Activated naive CD4-positive, alpha-beta T cell treated with anti-CD3 and anti-CD28 coated beads for 36 hours (primary cell): ENCODE measurements around the gene PALLD. TPM values are rescaled to one million over a fixed set of nuclear protein-coding genes. Genes with fewer than 3 reads are reported as not detected.
A peak's percentile ranks its signal among the peaks of the same experiment; 100 is the strongest.

Source experiments
- CTCF ChIA-PET: fragments of 350-600 bp; sonication (Branson Sonifier 250); formaldehyde crosslinking; loops from one replicate; lab custom pipeline; 2021; ENCODE audit warnings: antibody characterized with exemption; lab: Charles Lee
- DNase-seq: peaks from one replicate; pipeline ENCODE4 v3.0.0-alpha.2; 2020
- H3K27ac Mint-ChIP-seq: one replicate; pipeline ENCODE4 v1.8.0; 2021; ENCODE audit warnings: mild to moderate bottlenecking, mixed read lengths
- H3K27me3 Mint-ChIP-seq: one replicate; pipeline ENCODE4 v1.8.0; 2021; ENCODE audit warnings: low read depth, mixed read lengths
- H3K36me3 Mint-ChIP-seq: one replicate; pipeline ENCODE4 v1.8.0; 2021; ENCODE audit warnings: low read depth, mixed read lengths
- H3K4me1 Mint-ChIP-seq: one replicate; pipeline ENCODE4 v1.8.0; 2021; ENCODE audit warnings: low read depth, mixed read lengths
- H3K4me3 Mint-ChIP-seq: one replicate; pipeline ENCODE4 v1.8.0; 2021; ENCODE audit warnings: mild to moderate bottlenecking, moderate library complexity, mixed read lengths
- H3K9me3 Mint-ChIP-seq: one replicate; pipeline ENCODE4 v1.8.0; 2021; ENCODE audit warnings: mixed read lengths
- intact Hi-C: fragments of 100-400 bp; cut with micrococcal nuclease; formaldehyde crosslinking; loops from one replicate; pipeline ENCODE4 v1.15.1; 2023
- total RNA-seq, 2 experiments: library from RNA; stranded (reverse); gene quantifications; one replicate each; pipeline ENCODE4 v1.2.3, GENCODE V29; 2021

Gene PALLD
- total RNA-seq, 2 experiments from 2014 or later, result 7.3 to 7.8 TPM

DNA sequence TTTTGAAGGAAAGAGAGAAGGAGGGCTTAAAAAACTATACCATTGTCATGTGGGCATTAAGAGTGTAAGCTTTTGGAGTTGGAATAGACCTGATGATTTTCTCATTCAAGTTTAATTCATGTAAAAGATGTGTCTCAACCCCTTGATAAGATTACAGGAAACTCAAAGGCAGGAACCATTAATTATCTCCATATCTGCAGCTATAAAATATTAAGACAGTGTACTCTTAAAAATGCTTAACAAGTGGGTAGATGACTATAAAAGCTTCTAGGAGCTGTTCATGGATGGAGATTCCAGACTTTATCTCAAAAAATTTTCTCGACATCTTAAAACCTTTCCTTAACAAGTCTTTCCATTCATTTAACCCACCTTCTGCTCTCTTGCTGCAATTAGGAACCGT lies 208.3 kb downstream of the PALLD start:
- CTCF ChIA-PET, result interaction anchor here (0.7 kb wide), 1 partner anchor 239 kb away, joined by 3 read pairs; no protein-coding TSS in a partner anchor
- H3K27ac Mint-ChIP-seq, result no peak overlapping the region
- H3K4me1 Mint-ChIP-seq, result no peaks in the 10 kb centered on the region
- no peak for DNase-seq
- no peaks in the 10 kb centered on the region for H3K27me3 Mint-ChIP-seq
- H3K4me3 Mint-ChIP-seq, result no peak overlapping the region
- intact Hi-C loops, result no loop called here
- H3K9me3 Mint-ChIP-seq, result no peaks in the 10 kb centered on the region
- no peaks in the 10 kb centered on the region for H3K36me3 Mint-ChIP-seq

DNA sequence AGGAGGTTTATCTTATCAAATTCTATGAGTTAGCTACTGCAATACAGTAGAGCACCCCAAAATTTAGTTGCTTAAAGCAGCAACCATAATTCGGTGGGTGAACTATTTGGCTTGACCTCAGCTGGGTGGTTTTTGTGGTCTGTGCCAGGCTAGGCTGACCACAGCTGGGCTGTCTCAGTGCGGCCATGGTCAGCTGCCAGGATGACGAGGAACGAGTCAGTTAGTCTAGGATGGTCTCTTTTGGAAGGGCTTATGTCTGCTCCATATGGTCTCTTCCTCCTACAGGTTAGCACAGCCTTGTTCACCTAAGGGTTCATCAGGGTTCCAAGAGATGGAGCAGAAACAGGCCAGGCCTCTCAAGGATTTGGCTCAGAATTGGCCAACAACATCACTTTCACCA lies 210.4 kb downstream of the PALLD start:
- no peaks in the 10 kb centered on the region for H3K27me3 Mint-ChIP-seq
- H3K9me3 Mint-ChIP-seq, result no peaks in the 10 kb centered on the region
- H3K4me3 Mint-ChIP-seq, result no peak overlapping the region
- no peak for DNase-seq
- CTCF ChIA-PET, result no interaction called here
- peaks cover 10% of the 10 kb centered on the region for H3K4me1 Mint-ChIP-seq
- H3K36me3 Mint-ChIP-seq, result no peaks in the 10 kb centered on the region
- intact Hi-C loops, result no loop called here
- H3K27ac Mint-ChIP-seq, result no peak overlapping the region

DNA sequence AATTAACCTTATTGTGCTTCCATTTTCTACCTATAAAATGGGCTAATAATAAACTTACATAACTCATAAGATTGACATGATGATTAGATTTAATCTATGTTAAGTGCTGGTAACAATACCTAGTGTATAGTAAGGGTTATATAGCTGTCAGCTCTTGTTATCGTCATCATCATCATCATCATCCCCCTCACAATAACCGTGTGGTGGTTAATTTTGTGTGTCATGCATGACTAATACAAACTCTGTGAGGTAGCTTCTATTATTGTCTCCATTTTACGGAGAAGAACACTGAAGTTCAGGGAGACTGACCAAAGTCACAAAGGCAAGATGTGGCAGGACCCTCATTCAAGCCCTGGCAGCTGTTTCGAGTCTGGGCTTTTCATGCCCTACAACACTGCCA lies 211.3 kb downstream of the PALLD start:
- Mint-ChIP-seq H3K27ac (no peak overlapping the region), H3K27me3 (no peaks in the 10 kb centered on the region), H3K4me3 (no peak overlapping the region), H3K9me3 (no peaks in the 10 kb centered on the region), H3K36me3 (no peaks in the 10 kb centered on the region), H3K4me1 (peaks cover 10% of the 10 kb centered on the region)
- intact Hi-C loops, result no loop called here
- DNase-seq, result no peak
- CTCF ChIA-PET, result interaction anchor here (0.6 kb wide), 1 partner anchor 52 kb away, joined by 3 read pairs; no protein-coding TSS in a partner anchor

DNA sequence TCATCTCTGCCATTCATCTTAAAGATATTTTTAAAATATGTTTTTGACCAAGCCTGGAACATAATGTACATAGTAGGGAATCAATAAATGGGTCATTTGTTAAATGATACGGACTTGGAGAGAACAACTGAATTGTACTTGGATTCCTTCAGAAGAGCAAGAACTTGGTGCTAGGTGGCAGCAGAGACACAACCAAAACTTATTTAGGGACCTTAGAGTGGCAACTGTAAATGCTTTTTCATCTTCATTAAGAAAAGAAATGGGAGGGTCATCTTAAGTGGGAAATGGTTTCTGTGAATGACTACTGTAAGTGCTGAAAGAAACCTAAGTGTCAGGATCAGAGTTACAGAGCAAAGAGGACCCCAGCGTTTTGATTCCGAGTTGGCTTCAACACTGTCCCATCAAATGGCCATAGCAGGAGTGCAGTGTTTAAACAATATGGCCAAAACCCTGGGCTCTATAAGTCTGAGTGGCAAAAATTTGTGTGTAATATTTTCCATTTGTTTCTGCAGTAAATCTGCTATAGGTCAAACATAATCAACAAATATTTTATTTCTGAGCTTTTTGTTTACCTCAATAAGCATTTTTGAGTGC lies 213.6 kb downstream of the PALLD start:
- no peak overlapping the region for H3K27ac Mint-ChIP-seq
- no peaks in the 10 kb centered on the region for H3K36me3 Mint-ChIP-seq
- no peaks in the 10 kb centered on the region for H3K27me3 Mint-ChIP-seq
- CTCF ChIA-PET, result interaction anchor here (0.6 to 1.2 kb wide), 2 partner anchors 11 to 364 kb away, joined by 3 to 4 read pairs; no protein-coding TSS in a partner anchor
- DNase-seq, result peak; percentile 35
- no peaks in the 10 kb centered on the region for H3K9me3 Mint-ChIP-seq
- no peak overlapping the region for H3K4me3 Mint-ChIP-seq
- intact Hi-C loops, result loop anchor here (1.0 to 10.0 kb wide), 4 partner anchors 168 to 526 kb away; no protein-coding TSS in a partner anchor
- H3K4me1 Mint-ChIP-seq, result peaks cover 10% of the 10 kb centered on the region

DNA sequence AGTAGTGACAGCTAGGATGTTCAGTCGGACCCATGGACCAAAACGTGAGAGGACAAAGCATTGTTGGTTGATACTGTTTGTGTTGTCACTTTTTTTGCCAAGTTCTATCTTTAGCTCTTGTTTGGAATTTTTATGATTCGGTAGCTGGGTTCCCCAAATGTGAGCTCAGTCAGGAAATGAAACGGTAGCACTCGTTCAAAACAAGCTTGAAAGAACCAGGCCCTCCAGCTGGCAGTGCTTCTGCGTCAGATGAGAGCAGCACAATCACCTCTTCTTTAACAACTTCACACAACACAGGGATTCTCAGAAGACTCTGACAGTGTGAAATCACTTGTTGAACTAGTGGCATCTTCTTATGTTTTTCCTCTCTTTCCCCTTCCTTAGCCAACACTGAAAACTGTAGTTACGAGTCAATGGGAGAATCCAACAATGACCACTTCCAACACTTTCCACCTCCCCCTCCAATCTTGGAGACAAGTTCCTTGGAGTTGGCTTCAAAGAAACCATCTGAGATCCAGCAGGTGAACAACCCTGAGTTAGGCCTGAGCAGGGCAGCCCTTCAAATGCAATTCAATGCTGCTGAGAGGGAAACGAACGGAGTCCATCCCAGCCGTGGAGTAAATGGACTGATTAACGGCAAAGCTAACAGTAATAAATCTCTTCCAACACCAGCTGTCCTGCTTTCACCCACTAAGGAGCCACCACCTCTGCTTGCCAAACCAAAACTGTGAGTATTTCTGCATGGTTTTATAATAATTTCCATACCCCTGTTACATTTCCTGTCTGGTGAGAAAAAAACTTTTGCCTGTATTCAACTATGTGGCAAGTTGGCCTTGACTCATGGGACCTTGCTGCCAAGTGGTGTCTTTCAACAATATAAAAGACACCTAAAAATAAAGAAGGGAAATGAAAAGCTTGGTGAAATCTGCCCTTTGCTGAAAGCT lies 214.6 kb downstream of the PALLD start:
- intact Hi-C loops, result loop anchor here (1.0 to 10.0 kb wide), 4 partner anchors 157 to 527 kb away; no protein-coding TSS in a partner anchor
- no peaks in the 10 kb centered on the region for H3K36me3 Mint-ChIP-seq
- no peaks in the 10 kb centered on the region for H3K9me3 Mint-ChIP-seq
- peak overlapping the region; percentile 75 for H3K27ac Mint-ChIP-seq
- H3K4me3 Mint-ChIP-seq, result no peak overlapping the region
- H3K27me3 Mint-ChIP-seq, result no peaks in the 10 kb centered on the region
- CTCF ChIA-PET, result interaction anchor here (0.6 kb wide), 1 partner anchor 363 kb away, joined by 4 read pairs; no protein-coding TSS in a partner anchor
- DNase-seq, result peak; percentile 32
- H3K4me1 Mint-ChIP-seq, result peaks cover 10% of the 10 kb centered on the region

DNA sequence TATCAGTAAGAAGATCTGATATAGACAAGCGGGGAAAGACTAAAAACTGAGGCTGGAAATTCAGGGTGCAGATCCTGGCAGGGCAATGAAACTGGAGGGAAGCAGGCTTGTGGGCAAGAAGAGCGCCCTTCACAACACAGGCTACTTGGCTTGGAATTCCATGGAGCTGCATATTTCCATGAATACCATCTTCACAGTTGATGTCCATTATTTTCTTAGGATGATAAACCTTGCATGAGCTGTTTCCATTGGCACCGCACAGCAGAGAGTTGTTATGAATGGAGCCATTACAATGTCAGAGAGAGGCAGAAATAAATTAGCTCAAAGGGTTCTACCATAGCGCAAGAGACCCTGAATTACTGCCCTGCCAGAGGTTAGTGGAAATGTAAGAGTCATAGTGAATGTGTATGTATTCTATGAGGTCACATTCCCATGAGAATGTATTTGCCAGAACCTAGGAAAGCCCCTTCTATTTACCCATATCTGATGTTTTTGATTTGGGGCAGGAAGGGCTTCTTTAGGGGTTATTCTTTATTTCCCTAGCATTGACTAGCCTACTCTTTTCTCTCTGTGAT lies 215.6 kb downstream of the PALLD start:
- intact Hi-C loops, result loop anchor here (5.0 to 10.0 kb wide), 2 partner anchors 200 to 528 kb away; no protein-coding TSS in a partner anchor
- CTCF ChIA-PET, result no interaction called here
- Mint-ChIP-seq H3K36me3 (no peaks in the 10 kb centered on the region), H3K27me3 (no peaks in the 10 kb centered on the region), H3K27ac (no peak overlapping the region), H3K4me3 (no peak overlapping the region), H3K4me1 (peaks cover 10% of the 10 kb centered on the region), H3K9me3 (no peaks in the 10 kb centered on the region)
- DNase-seq, result no peak

DNA sequence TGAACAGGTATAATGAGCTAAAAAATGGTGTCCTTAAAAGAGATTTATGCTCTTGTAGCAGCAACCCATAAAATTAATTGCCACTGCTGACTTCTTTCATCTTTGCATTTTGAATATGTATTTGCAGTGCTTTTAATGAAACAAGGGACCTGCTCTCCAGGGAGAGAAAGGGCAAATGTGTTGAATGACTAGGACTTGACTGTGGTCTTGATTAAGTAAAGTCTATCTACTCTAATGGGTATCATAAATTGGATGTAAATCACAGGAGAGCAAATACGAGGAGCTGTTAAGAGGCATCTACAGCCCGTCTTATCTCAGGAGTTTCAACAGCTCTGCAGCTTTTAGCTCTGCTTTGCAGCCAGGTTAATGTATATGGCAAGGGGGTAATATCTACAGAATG lies 216.4 kb downstream of the PALLD start:
- H3K4me1 Mint-ChIP-seq, result peaks cover 10% of the 10 kb centered on the region
- CTCF ChIA-PET, result no interaction called here
- H3K27ac Mint-ChIP-seq, result no peak overlapping the region
- no peaks in the 10 kb centered on the region for H3K27me3 Mint-ChIP-seq
- DNase-seq, result no peak
- H3K4me3 Mint-ChIP-seq, result no peak overlapping the region
- no peaks in the 10 kb centered on the region for H3K36me3 Mint-ChIP-seq
- intact Hi-C loops, result loop anchor here (5.0 to 10.0 kb wide), 2 partner anchors 201 to 528 kb away; no protein-coding TSS in a partner anchor
- no peaks in the 10 kb centered on the region for H3K9me3 Mint-ChIP-seq

DNA sequence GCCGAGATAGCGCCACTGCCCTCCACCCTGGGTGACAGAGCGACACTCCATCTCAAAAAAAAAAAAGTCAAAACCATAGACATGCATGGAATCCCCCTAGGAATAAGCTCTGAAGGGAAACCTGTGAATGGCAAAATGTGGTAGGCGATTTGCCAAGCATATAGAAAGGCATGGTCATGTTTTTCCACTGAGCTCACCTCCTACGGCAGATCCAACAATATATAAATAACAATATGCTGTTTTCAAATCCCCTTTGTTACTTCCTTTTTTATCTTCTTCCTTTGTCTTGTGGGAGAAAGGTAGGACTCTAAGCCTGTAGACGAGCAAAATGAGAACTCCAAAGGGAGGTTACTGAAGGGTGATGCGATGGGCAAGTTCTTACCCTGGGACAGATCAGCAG lies 219.0 kb downstream of the PALLD start:
- Mint-ChIP-seq H3K36me3 (no peaks in the 10 kb centered on the region), H3K27me3 (peaks cover 9% of the 10 kb centered on the region), H3K9me3 (no peaks in the 10 kb centered on the region), H3K4me1 (peaks cover 10% of the 10 kb centered on the region), H3K27ac (no peak overlapping the region), H3K4me3 (no peak overlapping the region)
- CTCF ChIA-PET, result no interaction called here
- DNase-seq, result no peak
- intact Hi-C loops, result loop anchor here (10.0 kb wide), 1 partner anchor 531 kb away; no protein-coding TSS in a partner anchor

DNA sequence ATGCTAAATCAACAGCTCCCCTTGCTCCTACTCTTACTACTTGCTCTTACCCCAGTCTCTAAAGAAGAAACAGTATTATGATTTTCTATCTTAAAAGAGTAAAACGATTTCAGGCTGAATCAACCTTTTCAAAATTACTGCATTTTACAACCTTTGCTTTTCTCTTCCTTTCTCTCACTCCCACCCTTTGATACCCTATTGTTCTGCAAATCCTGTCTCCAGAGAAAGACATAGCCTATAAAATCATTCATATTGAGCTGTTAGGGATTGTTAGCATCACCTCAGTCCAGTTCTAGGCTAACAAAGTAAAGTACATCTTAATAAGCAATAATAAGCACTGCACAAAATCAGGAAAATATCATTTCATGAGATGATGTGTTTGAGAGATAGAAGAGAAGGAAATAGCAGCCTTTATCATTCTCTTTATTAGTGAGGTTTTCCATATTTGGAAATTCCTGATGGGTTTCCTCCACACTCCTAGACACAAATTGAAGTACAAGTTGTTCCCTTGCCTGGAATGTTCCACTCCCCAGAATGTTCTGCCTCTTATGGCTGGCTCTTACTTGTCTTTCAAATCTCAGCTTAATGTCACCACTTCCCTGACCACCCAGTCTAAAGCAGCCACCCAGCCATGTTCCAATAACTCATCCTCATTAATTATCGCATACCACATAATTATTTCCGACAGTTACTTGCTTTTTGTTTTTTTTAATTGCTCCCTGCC lies 219.7 kb downstream of the PALLD start:
- CTCF ChIA-PET, result no interaction called here
- Mint-ChIP-seq H3K27me3 (peaks cover 12% of the 10 kb centered on the region), H3K4me1 (peaks cover 6% of the 10 kb centered on the region), H3K27ac (no peak overlapping the region), H3K4me3 (no peak overlapping the region), H3K36me3 (no peaks in the 10 kb centered on the region), H3K9me3 (no peaks in the 10 kb centered on the region)
- intact Hi-C loops, result loop anchor here (10.0 kb wide), 1 partner anchor 532 kb away; no protein-coding TSS in a partner anchor
- no peak for DNase-seq

DNA sequence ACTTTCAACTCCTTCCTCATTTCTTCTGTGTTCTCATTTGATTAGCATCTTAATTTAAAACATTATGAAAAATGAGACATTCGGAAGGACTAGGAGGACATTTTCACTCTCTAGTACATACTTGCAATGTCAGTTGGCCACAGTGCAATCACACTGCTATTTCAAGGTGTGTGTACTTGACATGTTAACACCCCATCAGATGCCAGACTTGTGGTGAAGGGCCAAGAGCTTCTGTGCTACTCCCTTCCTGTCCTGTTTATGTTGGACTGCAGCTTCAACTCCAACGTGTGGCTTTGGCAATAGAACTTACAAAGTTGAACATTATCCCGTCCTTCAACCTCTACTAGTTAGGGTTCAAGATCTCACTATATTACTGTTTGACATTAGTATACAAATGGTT lies 221.0 kb downstream of the PALLD start:
- no peak for DNase-seq
- Mint-ChIP-seq H3K4me3 (no peak overlapping the region), H3K36me3 (no peaks in the 10 kb centered on the region), H3K27me3 (peaks cover 16% of the 10 kb centered on the region), H3K4me1 (peaks cover 7% of the 10 kb centered on the region), H3K27ac (no peak overlapping the region), H3K9me3 (no peaks in the 10 kb centered on the region)
- intact Hi-C loops, result loop anchor here (10.0 kb wide), 1 partner anchor 533 kb away; no protein-coding TSS in a partner anchor
- CTCF ChIA-PET, result no interaction called here

DNA sequence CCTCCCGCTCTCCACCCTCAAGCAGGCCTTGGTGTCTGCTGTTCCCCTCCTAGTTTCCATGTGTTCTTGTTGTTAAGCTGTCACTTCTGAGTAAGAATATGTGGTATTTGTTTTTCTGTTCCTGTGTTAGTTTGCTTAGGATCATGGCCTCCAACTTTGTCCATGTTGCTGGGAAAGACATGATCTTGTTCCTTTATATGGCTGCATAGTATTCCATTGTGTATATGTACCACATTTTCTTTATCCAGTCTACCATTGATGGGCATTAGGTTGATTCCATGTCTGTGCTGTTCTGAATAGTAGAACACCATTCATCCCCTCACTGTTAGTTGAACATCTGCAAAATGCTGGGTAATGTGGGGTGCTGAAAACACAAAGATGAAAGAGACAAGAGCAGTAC lies 222.9 kb downstream of the PALLD start:
- Mint-ChIP-seq H3K9me3 (no peaks in the 10 kb centered on the region), H3K36me3 (no peaks in the 10 kb centered on the region), H3K4me3 (no peak overlapping the region), H3K27ac (no peak overlapping the region), H3K27me3 (peaks cover 21% of the 10 kb centered on the region), H3K4me1 (peaks cover 15% of the 10 kb centered on the region)
- intact Hi-C loops, result loop anchor here (10.0 kb wide), 1 partner anchor 535 kb away; no protein-coding TSS in a partner anchor
- DNase-seq, result no peak
- CTCF ChIA-PET, result no interaction called here
